Dedifferentiated amniotic fluid mesenchymal stem cell (primary cell): ENCODE results near the gene ODF2.
"Not testable (repeated sequence)": the region's sequence is repeated elsewhere in the genome, so short reads cannot be mapped to it uniquely, and the experiment has no call there.

Source experiments
- DNase-seq: peaks from one replicate; pipeline ENCODE4 v3.0.0-alpha.2; 2016; ENCODE audit errors: extremely low spot score

The ODF2 gene

DNA sequence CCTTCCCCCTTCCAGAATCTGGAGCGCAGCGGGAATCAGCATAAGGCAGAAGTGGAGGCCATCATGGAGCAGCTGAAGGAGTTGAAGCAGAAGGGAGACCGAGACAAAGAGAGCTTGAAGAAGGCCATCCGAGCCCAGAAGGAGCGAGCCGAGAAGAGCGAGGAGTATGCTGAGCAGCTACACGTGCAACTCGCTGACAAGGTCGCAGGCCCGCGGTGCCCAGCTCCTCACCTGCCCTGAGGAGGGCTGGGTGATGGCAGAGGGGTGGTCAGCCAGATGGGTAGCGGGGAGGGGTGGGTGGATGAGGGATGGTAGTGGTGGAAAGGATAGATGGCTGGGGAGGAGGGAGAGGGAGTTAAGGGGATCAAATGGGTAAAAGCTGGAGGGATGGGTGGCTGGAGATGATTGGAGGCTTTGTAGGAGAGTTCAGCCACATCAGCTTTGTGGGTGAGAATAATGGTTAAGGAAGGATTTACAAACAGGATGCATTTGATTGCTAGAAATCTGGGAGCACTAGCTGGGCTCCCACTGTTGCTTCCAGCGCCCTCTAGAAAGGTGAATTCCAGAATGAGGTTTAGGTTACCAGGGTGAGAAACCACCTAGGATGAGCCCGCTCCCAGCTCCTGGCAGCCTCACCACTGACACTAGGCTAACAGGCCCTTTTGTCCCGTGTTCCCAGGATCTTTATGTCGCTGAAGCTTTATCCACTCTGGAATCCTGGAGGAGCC, 29.0 kb downstream of the ODF2 start:
- no peak for DNase-seq

DNA sequence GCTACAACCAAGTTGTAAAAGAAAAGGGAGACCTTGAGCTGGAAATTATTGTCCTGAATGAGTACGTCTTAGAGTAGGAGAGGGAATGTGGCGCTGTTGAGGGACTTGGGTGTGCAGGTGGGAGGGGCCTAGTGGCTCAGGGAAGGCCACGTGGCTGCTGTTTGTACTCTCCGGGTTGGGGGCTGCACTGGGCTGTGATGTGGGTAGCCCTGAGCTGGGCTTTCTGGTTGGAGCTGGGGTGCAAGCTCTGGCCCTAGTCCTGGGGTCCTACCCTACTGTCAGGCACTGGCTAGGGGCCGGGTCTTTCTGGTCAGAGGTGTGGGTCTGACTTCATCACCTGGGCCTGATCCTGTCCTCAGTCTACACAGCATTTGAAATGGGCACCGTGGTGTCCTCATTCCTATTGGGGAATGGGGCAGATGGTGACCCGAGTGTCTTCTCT, 29.6 kb downstream of the ODF2 start:
- no peak for DNase-seq

DNA sequence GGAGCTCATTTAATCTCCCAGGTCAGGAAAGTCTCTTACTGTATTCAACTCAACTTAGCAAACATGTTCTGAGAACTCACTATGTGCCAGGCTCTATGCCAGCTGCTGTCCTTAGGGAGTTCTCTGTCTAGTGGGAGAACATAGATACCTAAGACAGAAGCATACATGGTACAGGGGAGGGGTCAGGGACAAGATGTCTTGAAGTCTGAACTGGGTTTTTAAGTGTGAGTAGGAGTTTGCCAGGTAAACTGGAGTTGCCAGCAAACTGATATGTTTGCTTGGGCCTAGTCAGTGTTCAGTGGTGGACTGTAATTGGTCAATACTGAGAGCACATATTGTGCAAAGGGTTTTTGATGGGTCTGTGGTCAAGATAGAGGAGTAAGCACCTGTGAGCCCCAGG, 30.4 kb downstream of the ODF2 start:
- DNase-seq, result no peak

DNA sequence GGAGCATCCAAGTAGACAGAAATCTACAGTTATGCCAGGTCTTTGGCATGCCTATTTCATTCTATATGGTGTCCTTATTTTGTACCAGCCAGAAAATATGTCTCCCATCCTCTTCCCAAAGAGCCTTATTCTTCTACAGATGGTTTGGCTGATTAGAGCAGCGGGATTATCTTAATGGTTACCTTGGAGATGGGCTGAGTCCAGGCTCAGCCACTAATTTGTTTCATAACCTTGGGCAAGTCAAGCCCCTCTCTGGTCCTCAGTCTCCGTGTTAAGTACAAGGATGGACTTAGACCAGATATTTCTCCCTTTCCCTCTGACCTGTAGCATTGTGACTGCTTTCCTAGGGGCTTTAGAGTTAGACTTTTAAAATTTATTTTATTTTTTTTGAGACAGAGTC, 37.6 kb downstream of the ODF2 start:
- DNase-seq, result no peak

DNA sequence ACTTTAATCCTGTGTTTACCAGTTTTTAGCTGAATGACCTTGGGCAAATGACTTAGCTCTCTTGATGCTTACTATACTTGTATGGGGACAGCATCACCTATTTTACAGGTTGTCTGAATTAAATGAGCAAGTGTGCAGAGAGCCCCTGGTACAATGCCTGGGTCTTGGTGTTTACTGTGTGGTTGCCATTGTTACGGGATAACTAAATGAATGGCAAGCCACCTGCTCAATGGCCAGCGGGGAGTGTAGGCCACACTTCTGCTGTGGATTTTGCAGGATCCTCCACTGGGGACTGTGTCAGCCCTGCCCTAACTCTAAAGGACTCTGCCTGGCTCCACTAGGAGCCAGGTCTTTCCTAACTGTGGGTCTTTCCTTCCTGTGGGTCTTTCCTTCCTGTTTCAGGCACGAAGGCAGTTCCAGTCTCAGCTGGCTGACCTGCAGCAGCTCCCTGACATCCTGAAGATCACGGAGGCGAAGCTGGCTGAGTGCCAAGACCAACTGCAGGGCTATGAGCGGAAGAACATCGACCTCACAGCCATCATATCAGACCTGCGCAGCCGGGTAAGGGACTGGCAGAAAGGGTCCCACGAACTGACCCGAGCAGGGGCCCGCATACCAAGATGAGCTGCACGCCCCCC, 38.4 kb downstream of the ODF2 start:
- DNase-seq, result no peak

DNA sequence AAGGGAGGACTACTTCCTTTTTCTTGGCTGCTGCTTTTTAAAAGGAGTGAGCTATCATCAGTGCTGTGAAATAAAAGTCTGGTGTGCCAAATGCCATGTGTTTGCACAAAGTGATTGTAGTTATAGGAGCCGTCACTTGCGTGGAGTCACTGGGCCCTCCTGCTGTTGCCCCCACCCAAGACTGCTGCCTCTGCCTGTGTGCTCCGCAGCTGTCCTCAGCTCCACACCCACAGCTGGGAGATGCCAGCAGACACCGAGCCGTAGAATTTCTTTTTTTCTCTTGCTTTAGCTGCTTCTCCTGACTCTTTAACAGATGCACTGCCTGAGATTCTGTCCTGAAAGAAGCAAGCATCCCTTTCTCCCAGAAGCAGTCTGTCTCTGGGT, 38.9 kb downstream of the ODF2 start:
- no peak for DNase-seq

GRCh38 chr9:128495296-128495695, 39.5 kb downstream of the ODF2 start:
- DNase-seq, result no peak

- DNase-seq, result no peak
These were observed 40.1 kb downstream of the ODF2 start for GRCh38 chr9:128495804-128496417.

DNA sequence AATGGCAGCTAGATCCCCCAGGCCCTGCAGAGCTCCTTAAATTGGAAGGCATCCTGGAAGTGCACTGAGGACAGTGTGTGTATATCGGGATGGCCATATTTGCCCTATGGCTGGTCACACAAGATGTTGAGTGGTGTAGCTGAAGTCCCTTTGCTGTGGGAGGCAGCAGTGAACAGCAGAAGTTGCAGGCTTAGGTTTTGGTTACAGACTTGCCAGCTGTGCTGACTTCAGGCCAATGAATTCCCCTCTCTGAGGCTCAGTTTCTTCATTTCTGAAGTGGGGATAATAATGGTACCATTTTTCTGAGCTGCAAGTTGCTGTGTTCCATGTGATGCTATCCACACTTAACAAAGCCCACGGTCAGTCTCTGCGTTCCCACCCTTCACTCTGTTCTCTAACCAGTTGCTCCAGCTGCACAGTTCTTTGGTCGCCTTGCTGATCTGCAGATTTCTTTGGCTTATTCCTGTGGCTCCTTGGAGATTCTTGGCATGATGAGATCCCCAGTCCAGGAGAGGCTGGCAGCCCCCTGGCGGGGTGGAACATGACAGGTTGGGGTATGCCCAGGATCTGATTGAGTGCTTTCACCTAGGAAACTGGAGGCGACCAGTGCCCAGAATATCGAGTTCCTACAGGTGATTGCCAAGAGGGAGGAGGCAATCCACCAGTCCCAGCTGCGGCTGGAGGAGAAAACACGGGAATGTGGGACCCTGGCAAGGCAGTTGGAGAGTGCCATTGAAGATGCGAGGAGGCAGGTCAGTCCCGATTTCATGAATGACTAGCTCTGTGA, 42.2 kb downstream of the ODF2 start:
- no peak for DNase-seq

DNA sequence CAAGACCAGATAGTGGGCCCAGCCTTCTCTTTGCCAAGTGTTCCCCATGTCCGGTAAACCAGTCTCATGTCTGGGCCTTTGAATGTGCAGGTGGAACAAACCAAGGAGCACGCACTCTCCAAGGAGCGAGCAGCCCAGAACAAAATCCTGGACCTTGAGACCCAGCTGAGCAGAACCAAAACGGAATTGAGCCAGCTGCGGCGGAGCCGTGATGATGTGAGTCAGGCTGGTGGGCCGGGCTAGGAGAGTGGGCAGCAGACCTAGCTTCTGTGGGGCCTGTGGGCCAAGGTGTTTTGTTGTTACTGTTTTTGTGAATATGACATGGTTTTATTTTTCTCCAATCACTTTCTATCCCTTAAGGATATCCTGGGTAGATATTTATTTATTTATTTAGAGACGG, 43.1 kb downstream of the ODF2 start:
- no peak for DNase-seq

DNA sequence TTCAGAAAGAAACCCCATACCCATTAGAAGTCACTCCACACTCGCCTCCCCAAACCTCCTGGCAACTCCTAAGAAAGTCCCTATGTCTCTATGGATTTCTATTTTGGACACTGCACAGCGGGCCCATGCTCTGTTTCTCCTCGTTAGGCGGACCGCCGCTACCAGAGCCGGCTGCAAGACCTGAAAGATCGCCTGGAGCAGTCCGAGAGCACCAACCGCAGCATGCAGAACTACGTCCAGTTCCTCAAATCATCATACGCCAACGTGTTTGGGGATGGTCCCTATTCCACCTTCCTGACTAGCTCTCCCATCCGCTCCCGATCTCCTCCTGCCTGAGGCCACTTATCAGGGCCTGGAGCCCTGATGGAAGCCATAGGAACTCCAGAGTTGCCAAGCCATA, 44.1 kb downstream of the ODF2 start:
- no peak for DNase-seq

- not testable (repeated sequence) for DNase-seq
These were observed 47.6 kb downstream of the ODF2 start for GRCh38 chr9:128503415-128503825.

DNA sequence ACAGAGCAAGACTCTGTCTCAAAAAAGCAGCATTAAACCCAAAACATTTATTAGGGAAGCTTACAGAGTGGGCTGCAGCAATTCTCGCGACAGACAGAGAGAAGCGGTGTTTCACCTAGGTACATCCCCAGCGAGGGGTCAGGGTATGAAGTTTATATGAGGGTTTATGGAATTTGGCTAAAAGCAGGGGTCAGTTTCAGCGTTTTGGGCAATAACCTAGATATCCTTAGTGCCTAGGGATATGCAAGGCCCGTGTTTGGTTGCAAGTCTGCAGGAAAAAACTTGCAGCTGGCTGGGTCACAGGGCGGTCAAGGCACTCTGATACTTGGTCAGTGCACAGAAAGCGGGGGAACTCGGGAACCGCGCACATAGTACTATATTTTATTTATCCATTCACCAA, 48.1 kb downstream of the ODF2 start:
- no peak for DNase-seq

GRCh38 chr9:128504485-128505413, 48.9 kb downstream of the ODF2 start, which contains the start of gene GLE1:
Gene GLE1, plus strand, starts transcription at chr9:128504719. Its CDS starts 87 bp downstream, at chr9:128504806.
- peak; percentile 77 for DNase-seq

DNA sequence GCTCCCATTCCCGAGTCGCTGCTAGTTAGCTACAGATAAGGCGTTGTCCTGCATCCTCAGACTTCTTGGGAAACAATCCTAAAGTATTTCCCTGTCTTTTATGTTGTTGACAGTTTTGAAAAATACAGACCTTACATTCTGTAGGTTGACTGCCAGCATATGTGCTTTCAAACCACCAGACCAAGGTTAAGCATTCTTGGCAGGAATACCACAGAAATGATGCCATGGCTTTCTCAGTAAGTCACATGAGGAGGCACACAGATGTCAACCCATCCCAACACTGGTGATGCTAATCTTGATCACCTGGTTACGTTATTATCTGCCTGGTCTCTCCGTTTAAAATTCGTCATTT, 49.6 kb downstream of the ODF2 start:
- peak; percentile 27 for DNase-seq

DNA sequence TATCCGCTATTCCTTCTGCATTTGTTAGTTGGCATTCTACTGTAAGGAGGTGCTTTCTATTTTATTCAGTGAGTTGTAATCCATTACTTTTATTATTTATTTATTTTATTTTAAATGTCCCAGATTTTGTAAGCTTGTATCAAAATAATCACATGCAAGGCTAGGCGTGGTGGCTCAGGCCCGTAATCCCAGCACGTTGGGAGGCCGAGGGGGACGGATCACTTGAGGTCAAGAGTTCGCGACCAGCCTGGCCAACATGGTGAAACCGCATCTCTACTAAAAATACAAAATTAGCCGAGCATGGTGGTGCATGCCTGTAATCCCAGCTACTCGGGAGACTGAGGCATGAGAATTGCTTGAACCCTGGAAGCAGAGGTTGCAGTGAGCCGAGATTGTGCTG, 50.1 kb downstream of the ODF2 start:
- DNase-seq, result not testable (repeated sequence)

DNA sequence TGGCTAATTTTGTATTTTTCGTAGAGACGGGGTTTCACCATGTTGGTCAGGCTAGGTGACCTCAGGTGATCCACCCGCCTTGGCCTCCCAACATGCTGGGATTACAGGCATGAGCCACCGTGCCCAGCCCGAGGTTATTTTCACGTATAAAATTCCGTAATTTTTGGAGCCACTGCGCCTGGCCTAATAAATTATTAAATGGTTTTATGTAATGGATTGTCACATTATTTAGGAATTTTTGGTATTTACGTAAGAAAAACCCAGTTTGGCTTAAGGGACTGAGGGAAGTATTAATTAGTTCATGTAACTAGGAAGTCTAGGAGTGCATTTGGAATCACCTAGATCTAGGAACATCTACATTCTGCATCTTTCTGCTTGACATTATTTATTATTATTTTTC, 57.0 kb downstream of the ODF2 start:
- DNase-seq, result no peak

DNA sequence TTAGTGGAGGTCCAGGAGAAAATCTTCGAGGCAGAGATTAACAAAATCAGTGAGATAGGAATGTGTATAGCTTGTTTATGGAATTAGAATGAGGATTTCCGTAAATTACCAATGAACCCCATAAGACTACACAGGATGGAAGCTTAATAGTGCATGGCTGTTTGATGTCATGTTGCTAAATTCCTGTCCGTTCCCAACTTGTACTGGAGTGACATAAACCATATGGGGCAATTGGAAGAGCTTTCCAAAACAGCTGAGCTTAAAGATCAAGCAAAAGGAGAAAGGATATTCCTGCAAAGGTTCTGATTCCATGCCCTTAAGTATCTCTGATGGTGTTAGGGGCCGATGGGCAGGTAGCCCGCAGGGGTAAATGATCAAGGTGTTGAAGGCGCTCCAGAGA, 66.2 kb downstream of the ODF2 start:
- no peak for DNase-seq

- no peak for DNase-seq
These were observed 67.6 kb downstream of the ODF2 start for GRCh38 chr9:128523199-128523925.

DNA sequence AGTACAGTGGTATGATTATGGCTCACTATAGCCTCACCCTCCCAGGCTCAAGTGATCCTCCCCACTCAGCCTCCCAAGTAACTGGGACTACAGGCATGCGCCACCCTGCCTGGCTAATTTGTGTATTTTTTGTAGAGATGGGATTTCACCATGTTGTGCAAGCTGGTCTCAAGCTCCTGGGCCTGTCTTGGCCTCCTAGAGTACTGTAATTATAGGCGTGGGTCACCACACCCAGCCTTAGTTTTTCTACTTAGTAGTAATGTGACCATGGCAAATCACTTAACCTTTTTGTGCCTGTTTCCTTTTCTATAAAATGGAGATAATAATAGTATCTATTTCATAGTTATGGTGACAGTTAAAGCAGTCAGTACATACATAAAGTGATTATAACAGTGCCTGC, 70.9 kb downstream of the ODF2 start:
- no peak for DNase-seq
